ENCODE results near the gene SLC25A47.

SLC25A47 gene

GRCh38 chr14:100348784-100349685 lies 25.9 kb downstream of the SLC25A47 start:
- DNase-seq (ENCODE audit: low read depth) = no peak

GRCh38 chr14:100350276-100350926 lies 27.3 kb downstream of the SLC25A47 start:
- no peak for DNase-seq (ENCODE audit: low read depth)

GRCh38 chr14:100350986-100351385 lies 27.8 kb downstream of the SLC25A47 start:
- no peak for DNase-seq (ENCODE audit: low read depth)

GRCh38 chr14:100358396-100358795 lies 35.3 kb downstream of the SLC25A47 start:
- no peak for DNase-seq (ENCODE audit: low read depth)

GRCh38 chr14:100359111-100359510 lies 36.0 kb downstream of the SLC25A47 start:
- no peak for DNase-seq (ENCODE audit: low read depth)

- no peak for DNase-seq (ENCODE audit: low read depth)
Measured at GRCh38 chr14:100359881-100360280, 36.7 kb downstream of the SLC25A47 start.

GRCh38 chr14:100361626-100362025 lies 38.5 kb downstream of the SLC25A47 start:
- DNase-seq (ENCODE audit: low read depth) = no peak

GRCh38 chr14:100362311-100362927 lies 39.3 kb downstream of the SLC25A47 start:
- DNase-seq (ENCODE audit: low read depth) = no peak

- no peak for DNase-seq (ENCODE audit: low read depth)
Measured at GRCh38 chr14:100363053-100363452, 39.9 kb downstream of the SLC25A47 start.

- DNase-seq (ENCODE audit: low read depth) = no peak
Measured at GRCh38 chr14:100364403-100364802, 41.3 kb downstream of the SLC25A47 start.

GRCh38 chr14:100365741-100366140 lies 42.6 kb downstream of the SLC25A47 start:
- no peak for DNase-seq (ENCODE audit: low read depth)

- DNase-seq (ENCODE audit: low read depth) = no peak
Measured at GRCh38 chr14:100369019-100369418, 45.9 kb downstream of the SLC25A47 start.

- DNase-seq (ENCODE audit: low read depth) = no peak
Measured at GRCh38 chr14:100370003-100370402, 46.9 kb downstream of the SLC25A47 start.

GRCh38 chr14:100371773-100372172 lies 48.6 kb downstream of the SLC25A47 start:
- no peak for DNase-seq (ENCODE audit: low read depth)

GRCh38 chr14:100372357-100373048 lies 49.4 kb downstream of the SLC25A47 start:
- no peak for DNase-seq (ENCODE audit: low read depth)

GRCh38 chr14:100374270-100374669 lies 51.1 kb downstream of the SLC25A47 start:
- DNase-seq (ENCODE audit: low read depth) = no peak

- no peak for DNase-seq (ENCODE audit: low read depth)
Measured at GRCh38 chr14:100374876-100375265, 51.7 kb downstream of the SLC25A47 start.

- no peak for DNase-seq (ENCODE audit: low read depth)
Measured at GRCh38 chr14:100375266-100375962, 52.3 kb downstream of the SLC25A47 start.

GRCh38 chr14:100375963-100376735 lies 53.0 kb downstream of the SLC25A47 start, which contains the start of gene WDR25:
Gene WDR25 (plus strand): TSS chr14:100376485.
- peak; percentile 85 for DNase-seq (ENCODE audit: low read depth)

- DNase-seq (ENCODE audit: low read depth) = no peak
Measured at GRCh38 chr14:100376751-100377171, 53.6 kb downstream of the SLC25A47 start.
